ENCODE results near the gene PHF21A. TPM values are rescaled to one million over a fixed set of nuclear protein-coding genes. Genes with fewer than 3 reads are reported as not detected.

The PHF21A gene
- total RNA-seq, 1 experiment from 2014 or later: 51.7 TPM

- H2AFZ ChIP-seq (ENCODE audit: low read length): no peak overlapping the region
- no peaks in the 10 kb centered on the region for H3K36me3 ChIP-seq (ENCODE audit: insufficient read depth, low read length)
- peaks cover 92% of the 10 kb centered on the region for H3K79me2 ChIP-seq (ENCODE audit: low read length)
- H4K20me1 ChIP-seq (ENCODE audit: insufficient read depth, low read depth, low read length): no peaks in the 10 kb centered on the region
- no peak overlapping the region for H3K9ac ChIP-seq (ENCODE audit: low read length)
- H3K9me2 ChIP-seq (replicated peaks; ENCODE audit: insufficient read depth, low read length): no peaks in the 10 kb centered on the region
- H3K27ac ChIP-seq (ENCODE audit: low read length): no peak overlapping the region
- no peaks in the 10 kb centered on the region for H3K9me3 ChIP-seq (ENCODE audit: low read length)
- H3K4me3 ChIP-seq (ENCODE audit: low read length): no peak overlapping the region
- peak; percentile 57 for DNase-seq
- no peaks in the 10 kb centered on the region for H3K27me3 ChIP-seq (ENCODE audit: low read length)
- H3K4me1 ChIP-seq (ENCODE audit: low read length): peaks cover 96% of the 10 kb centered on the region
- peak overlapping the region; percentile 19 for H3K4me2 ChIP-seq (ENCODE audit: low read depth, low read length, poor library complexity, severe bottlenecking)
These were observed 119.8 kb downstream of the PHF21A start for GRCh38 chr11:46001448-46001914.

- peak overlapping the region; percentile 6; the same call in 1 of the 2 replicates for H3K9ac ChIP-seq (ENCODE audit: low read length)
- H3K4me2 ChIP-seq (ENCODE audit: low read depth, low read length, poor library complexity, severe bottlenecking): no peak overlapping the region
- H3K4me3 ChIP-seq (ENCODE audit: low read length): no peak overlapping the region
- peaks cover 92% of the 10 kb centered on the region for H3K79me2 ChIP-seq (ENCODE audit: low read length)
- no peaks in the 10 kb centered on the region for H3K27me3 ChIP-seq (ENCODE audit: low read length)
- H4K20me1 ChIP-seq (ENCODE audit: insufficient read depth, low read depth, low read length): no peaks in the 10 kb centered on the region
- H2AFZ ChIP-seq (ENCODE audit: low read length): no peak overlapping the region
- H3K27ac ChIP-seq (ENCODE audit: low read length): peak overlapping the region; percentile 65
- no peaks in the 10 kb centered on the region for H3K9me3 ChIP-seq (ENCODE audit: low read length)
- no peaks in the 10 kb centered on the region for H3K36me3 ChIP-seq (ENCODE audit: insufficient read depth, low read length)
- H3K4me1 ChIP-seq (ENCODE audit: low read length): peaks cover 82% of the 10 kb centered on the region
- no peaks in the 10 kb centered on the region for H3K9me2 ChIP-seq (replicated peaks; ENCODE audit: insufficient read depth, low read length)
- no peak for DNase-seq
These were observed 123.7 kb downstream of the PHF21A start for GRCh38 chr11:45997599-45997998.

DNA sequence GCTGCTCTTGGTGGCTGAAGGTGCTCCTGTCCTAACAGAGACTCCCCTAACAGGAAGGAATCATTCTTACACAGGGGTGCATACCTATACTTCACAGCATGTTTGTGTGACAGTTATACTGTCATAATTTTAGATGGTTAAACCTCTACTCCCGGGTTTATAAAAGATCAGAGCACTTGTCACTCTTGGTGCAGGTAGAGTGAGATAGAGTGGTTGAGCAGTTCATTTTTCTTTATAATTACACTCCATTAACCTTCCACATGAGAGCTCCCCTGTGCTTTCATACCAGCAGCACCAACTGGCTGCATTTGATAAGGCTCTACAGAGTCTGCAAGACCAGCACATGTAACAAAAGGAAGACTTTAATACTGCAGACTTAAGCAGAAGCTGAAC is 125.9 kb downstream of the PHF21A start:
- Histone ChIP-seq H3K79me2 (ENCODE audit: low read length) (peaks cover 92% of the 10 kb centered on the region), H3K4me2 (ENCODE audit: low read depth, low read length, poor library complexity, severe bottlenecking) (no peak overlapping the region), H3K27ac (ENCODE audit: low read length) (peak overlapping the region; percentile 32; the same call in 1 of the 2 replicates), H3K9me2 (replicated peaks; ENCODE audit: insufficient read depth, low read length) (no peaks in the 10 kb centered on the region), H4K20me1 (ENCODE audit: insufficient read depth, low read depth, low read length) (no peaks in the 10 kb centered on the region), H3K4me1 (ENCODE audit: low read length) (peaks cover 72% of the 10 kb centered on the region), H2AFZ (ENCODE audit: low read length) (no peak overlapping the region), H3K9me3 (ENCODE audit: low read length) (no peaks in the 10 kb centered on the region), H3K4me3 (ENCODE audit: low read length) (no peak overlapping the region), H3K27me3 (ENCODE audit: low read length) (no peaks in the 10 kb centered on the region), H3K9ac (ENCODE audit: low read length) (no peak overlapping the region), H3K36me3 (ENCODE audit: insufficient read depth, low read length) (no peaks in the 10 kb centered on the region)
- no peak for DNase-seq

GRCh38 chr11:45994371-45995341 is 126.6 kb downstream of the PHF21A start:
- Histone ChIP-seq H3K36me3 (ENCODE audit: insufficient read depth, low read length) (no peaks in the 10 kb centered on the region), H3K9me2 (replicated peaks; ENCODE audit: insufficient read depth, low read length) (no peaks in the 10 kb centered on the region), H4K20me1 (ENCODE audit: insufficient read depth, low read depth, low read length) (no peaks in the 10 kb centered on the region), H2AFZ (ENCODE audit: low read length) (no peak overlapping the region), H3K27ac (ENCODE audit: low read length) (peak overlapping the region; percentile 32; the same call in 1 of the 2 replicates), H3K9ac (ENCODE audit: low read length) (peak overlapping the region; percentile 12; the same call in 1 of the 2 replicates), H3K4me2 (ENCODE audit: low read depth, low read length, poor library complexity, severe bottlenecking) (no peak overlapping the region), H3K9me3 (ENCODE audit: low read length) (no peaks in the 10 kb centered on the region), H3K79me2 (ENCODE audit: low read length) (peaks cover 90% of the 10 kb centered on the region), H3K4me3 (ENCODE audit: low read length) (no peak overlapping the region), H3K27me3 (ENCODE audit: low read length) (no peaks in the 10 kb centered on the region), H3K4me1 (ENCODE audit: low read length) (peaks cover 66% of the 10 kb centered on the region)
- no peak for DNase-seq

- no peaks in the 10 kb centered on the region for H4K20me1 ChIP-seq (ENCODE audit: insufficient read depth, low read depth, low read length)
- H2AFZ ChIP-seq (ENCODE audit: low read length): no peak overlapping the region
- no peak overlapping the region for H3K27ac ChIP-seq (ENCODE audit: low read length)
These were observed 127.7 kb downstream of the PHF21A start for GRCh38 chr11:45993531-45994001.

GRCh38 chr11:45988921-45989320 is 132.3 kb downstream of the PHF21A start:
- DNase-seq: no peak
- Histone ChIP-seq H4K20me1 (ENCODE audit: insufficient read depth, low read depth, low read length) (no peaks in the 10 kb centered on the region), H3K79me2 (ENCODE audit: low read length) (peaks cover 87% of the 10 kb centered on the region), H3K27ac (ENCODE audit: low read length) (no peak overlapping the region), H3K4me1 (ENCODE audit: low read length) (peaks cover 13% of the 10 kb centered on the region), H3K9ac (ENCODE audit: low read length) (no peak overlapping the region), H2AFZ (ENCODE audit: low read length) (no peak overlapping the region), H3K27me3 (ENCODE audit: low read length) (no peaks in the 10 kb centered on the region), H3K4me3 (ENCODE audit: low read length) (no peak overlapping the region), H3K9me2 (replicated peaks; ENCODE audit: insufficient read depth, low read length) (no peaks in the 10 kb centered on the region), H3K9me3 (ENCODE audit: low read length) (no peaks in the 10 kb centered on the region), H3K4me2 (ENCODE audit: low read depth, low read length, poor library complexity, severe bottlenecking) (no peak overlapping the region), H3K36me3 (ENCODE audit: insufficient read depth, low read length) (no peaks in the 10 kb centered on the region)

More at GRCh38 chr11:45993531-45994001, 127.7 kb downstream of the PHF21A start:
- Histone ChIP-seq H3K9ac (ENCODE audit: low read length) (no peak overlapping the region), H3K4me3 (ENCODE audit: low read length) (no peak overlapping the region), H3K4me2 (ENCODE audit: low read depth, low read length, poor library complexity, severe bottlenecking) (no peak overlapping the region), H3K36me3 (ENCODE audit: insufficient read depth, low read length) (no peaks in the 10 kb centered on the region), H3K4me1 (ENCODE audit: low read length) (peaks cover 55% of the 10 kb centered on the region), H3K9me2 (replicated peaks; ENCODE audit: insufficient read depth, low read length) (no peaks in the 10 kb centered on the region), H3K27me3 (ENCODE audit: low read length) (no peaks in the 10 kb centered on the region), H3K9me3 (ENCODE audit: low read length) (no peaks in the 10 kb centered on the region), H3K79me2 (ENCODE audit: low read length) (peaks cover 87% of the 10 kb centered on the region)
- DNase-seq: no peak

- H4K20me1 ChIP-seq (ENCODE audit: insufficient read depth, low read depth, low read length): no peaks in the 10 kb centered on the region
- H3K9me3 ChIP-seq (ENCODE audit: low read length): no peaks in the 10 kb centered on the region
- H3K9me2 ChIP-seq (replicated peaks; ENCODE audit: insufficient read depth, low read length): no peaks in the 10 kb centered on the region
- H3K4me2 ChIP-seq (ENCODE audit: low read depth, low read length, poor library complexity, severe bottlenecking): no peak overlapping the region
- H2AFZ ChIP-seq (ENCODE audit: low read length): no peak overlapping the region
- H3K79me2 ChIP-seq (ENCODE audit: low read length): peaks cover 85% of the 10 kb centered on the region
- H3K36me3 ChIP-seq (ENCODE audit: insufficient read depth, low read length): no peaks in the 10 kb centered on the region; the same call in 1 of the 2 replicates
- H3K27ac ChIP-seq (ENCODE audit: low read length): no peak overlapping the region
- H3K27me3 ChIP-seq (ENCODE audit: low read length): no peaks in the 10 kb centered on the region
- no peak for DNase-seq
- no peak overlapping the region for H3K4me3 ChIP-seq (ENCODE audit: low read length)
- H3K9ac ChIP-seq (ENCODE audit: low read length): no peak overlapping the region
- H3K4me1 ChIP-seq (ENCODE audit: low read length): peaks cover 6% of the 10 kb centered on the region; the same call in 1 of the 2 replicates
These were observed 136.0 kb downstream of the PHF21A start for GRCh38 chr11:45985212-45985611.

- H3K4me1 ChIP-seq (ENCODE audit: low read length): peaks cover 6% of the 10 kb centered on the region; the same call in 1 of the 2 replicates
- H4K20me1 ChIP-seq (ENCODE audit: insufficient read depth, low read depth, low read length): no peaks in the 10 kb centered on the region
- no peaks in the 10 kb centered on the region for H3K9me3 ChIP-seq (ENCODE audit: low read length)
- no peaks in the 10 kb centered on the region for H3K9me2 ChIP-seq (replicated peaks; ENCODE audit: insufficient read depth, low read length)
- no peak overlapping the region for H3K4me2 ChIP-seq (ENCODE audit: low read depth, low read length, poor library complexity, severe bottlenecking)
- no peak overlapping the region for H3K4me3 ChIP-seq (ENCODE audit: low read length)
- H3K36me3 ChIP-seq (ENCODE audit: insufficient read depth, low read length): peaks cover 9% of the 10 kb centered on the region; the same call in 1 of the 2 replicates
- no peaks in the 10 kb centered on the region for H3K27me3 ChIP-seq (ENCODE audit: low read length)
- no peak overlapping the region for H3K27ac ChIP-seq (ENCODE audit: low read length)
- DNase-seq: no peak
- no peak overlapping the region for H3K9ac ChIP-seq (ENCODE audit: low read length)
- H2AFZ ChIP-seq (ENCODE audit: low read length): no peak overlapping the region
- peaks cover 92% of the 10 kb centered on the region for H3K79me2 ChIP-seq (ENCODE audit: low read length)
These were observed 137.1 kb downstream of the PHF21A start for GRCh38 chr11:45984192-45984591.

Data from Karpas-422 (cell line).